Panc1 (cell line): ENCODE measurements around the gene ADARB2. TPM values are rescaled to one million over a fixed set of nuclear protein-coding genes. Genes with fewer than 3 reads are reported as not detected.

Source experiments
- ATAC-seq: fragments of 200-7000 bp; cut with Tn5 transposase; 2 replicates; pipeline ENCODE4 v1.9.1; 2020; ENCODE audit warnings: mild to moderate bottlenecking, moderate library complexity
- BruUV-seq: library from RNA; stranded (reverse); fragments of 400-500 nt; replicated peaks from 2 replicates; lab custom pipeline; 2021; lab: Mats Ljungman, UMichigan
- CTCF ChIA-PET: fragments of 300-600 bp; sonication (Branson Sonifier 250); formaldehyde crosslinking; loops from one replicate; lab custom pipeline; 2022; ENCODE audit warnings: antibody characterized with exemption; lab: Charles Lee
- POLR2A ChIA-PET: fragments of 300-600 bp; sonication (Branson Sonifier 250); formaldehyde crosslinking; loops from one replicate; lab custom pipeline; 2022; ENCODE audit warnings: antibody characterized with exemption; lab: Charles Lee
- DNase-seq: peaks from one replicate; pipeline ENCODE4 v3.0.0-alpha.2; 2010; ENCODE audit warnings: low read depth, low spot score
- H3K27ac ChIP-seq: 2 replicates; pipeline ENCODE4 v1.5.1; 2011; ENCODE audit warnings: mild to moderate bottlenecking, low read length, inconsistent platforms
- H3K27me3 ChIP-seq: fragments of 200-500 bp; sonication (Bioruptor generic); 2 replicates; pipeline ENCODE4 v1.6.0; 2014; ENCODE audit warnings: low read length, inconsistent platforms; ENCODE audit not compliant: control insufficient read depth, insufficient read depth
- H3K36me3 ChIP-seq: fragments of 200-500 bp; sonication (Bioruptor generic); 2 replicates; pipeline ENCODE4 v1.5.1; 2014; ENCODE audit warnings: inconsistent platforms, mild to moderate bottlenecking, low read length, moderate library complexity; ENCODE audit not compliant: control insufficient read depth, insufficient read depth
- H3K4me1 ChIP-seq: 2 replicates; pipeline ENCODE4 v1.5.1; 2011; ENCODE audit warnings: inconsistent platforms, mild to moderate bottlenecking, low read length, moderate library complexity; ENCODE audit not compliant: control insufficient read depth, insufficient read depth
- H3K4me3 ChIP-seq, 2 experiments: 2 replicates each; pipeline ENCODE4 v1.5.1; 2011 to 2012; ENCODE audit warnings: low read depth in 2 of 2, low read length in 2 of 2, mild to moderate bottlenecking in 2 of 2, inconsistent platforms in 1 of 2, moderate library complexity in 1 of 2
- H3K9me3 ChIP-seq: fragments of 200-500 bp; sonication (Bioruptor generic); 2 replicates; pipeline ENCODE4 v1.5.1; 2014; ENCODE audit warnings: low read depth, mild to moderate bottlenecking, inconsistent platforms, low read length, moderate library complexity; ENCODE audit not compliant: control insufficient read depth, insufficient read depth
- CTCF ChIP-seq: fragments of 450-650 bp; IDR thresholded peaks from 2 replicates; pipeline ENCODE4 v1.5.1; 2017; ENCODE audit warnings: mild to moderate bottlenecking
- POLR2AphosphoS5 ChIP-seq: IDR thresholded peaks from 2 replicates; pipeline ENCODE4 v1.6.1; 2012; ENCODE audit warnings: mild to moderate bottlenecking, low read depth, low read length, moderate library complexity
- REST ChIP-seq, 2 experiments: IDR thresholded peaks; 2 replicates each; pipeline ENCODE4 v1.6.1; 2011 to 2012; ENCODE audit warnings: low read depth in 2 of 2, control low read depth in 1 of 2, low read length in 1 of 2, mild to moderate bottlenecking in 1 of 2, moderate library complexity in 1 of 2; ENCODE audit not compliant: insufficient read depth in 1 of 2
- SIN3A ChIP-seq: IDR thresholded peaks from 2 replicates; pipeline ENCODE4 v1.6.1; 2012; ENCODE audit warnings: low read depth, mild to moderate bottlenecking, low read length, moderate library complexity, borderline replicate concordance; ENCODE audit not compliant: insufficient read depth
- TCF7L2 ChIP-seq: IDR thresholded peaks from 2 replicates; pipeline ENCODE4 v1.6.1; 2011; ENCODE audit warnings: mild to moderate bottlenecking, low read depth, low read length, inconsistent platforms
- in situ Hi-C: cut with HindIII; loops from 2 replicates; pipeline ENCODE4 v1.10.0; 2016; ENCODE audit warnings: low sequenced_read_pairs, low pct_unique_long_range_greater_than_20kb
- intact Hi-C: fragments of 100-400 bp; cut with micrococcal nuclease; formaldehyde crosslinking; loops from one replicate; pipeline ENCODE4 v1.10.0; 2022; ENCODE audit not compliant: unreplicated experiment
- total RNA-seq: library from RNA; stranded (reverse); gene quantifications from one replicate; pipeline ENCODE4 v1.2.1, GENCODE V29; 2021; ENCODE audit not compliant: unreplicated experiment

The ADARB2 gene
- total RNA-seq, 1 experiment from 2014 or later: 0.31 TPM

GRCh38 chr10:1272777-1273161 is 464.6 kb downstream of the ADARB2 start:
- DNase-seq (no peak), ATAC-seq (no peak)
- ChIA-PET CTCF (no interaction called here), POLR2A (no interaction called here)
- no TSS peak for BruUV-seq
- intact Hi-C loops: no loop called here
- H3K4me1 ChIP-seq: no peaks in the 10 kb centered on the region
- in situ Hi-C loops: no loop called here
- H3K9me3 ChIP-seq: no peaks in the 10 kb centered on the region
- H3K27ac ChIP-seq: no peak overlapping the region
- H3K4me3 ChIP-seq: no peak overlapping the region
- no peaks in the 10 kb centered on the region for H3K36me3 ChIP-seq
- TF ChIP-seq REST (IDR thresholded peaks at IDR 0.05; ENCODE audit: insufficient read depth in 1 of 2, low read depth in 2 of 2, low read length in 1 of 2): no peak
- no peak for TF ChIP-seq SIN3A
- no peak for TF ChIP-seq TCF7L2
- TF ChIP-seq CTCF: no peak
- no peak for TF ChIP-seq POLR2AphosphoS5
- no peaks in the 10 kb centered on the region for H3K27me3 ChIP-seq

GRCh38 chr10:1272079-1272776 is 465.1 kb downstream of the ADARB2 start:
- BruUV-seq: no TSS peak
- H3K9me3 ChIP-seq: no peaks in the 10 kb centered on the region
- TF ChIP-seq REST (IDR thresholded peaks at IDR 0.05; ENCODE audit: insufficient read depth in 1 of 2, low read depth in 2 of 2, low read length in 1 of 2) (no peak), TCF7L2 (no peak), SIN3A (no peak), CTCF (no peak), POLR2AphosphoS5 (no peak)
- in situ Hi-C loops (no loop called here), intact Hi-C loops (no loop called here)
- H3K4me3 ChIP-seq: no peak overlapping the region
- no peaks in the 10 kb centered on the region for H3K4me1 ChIP-seq
- CTCF ChIA-PET: no interaction called here
- POLR2A ChIA-PET: no interaction called here
- H3K36me3 ChIP-seq: no peaks in the 10 kb centered on the region
- H3K27me3 ChIP-seq: no peaks in the 10 kb centered on the region
- no peak for DNase-seq
- H3K27ac ChIP-seq: no peak overlapping the region
- no peak for ATAC-seq
